WTC11 (cell line): ENCODE data around the gene CDV3. TPM values are rescaled to one million over a fixed set of nuclear protein-coding genes. Genes with fewer than 3 reads are reported as not detected.

Experiments
- ATAC-seq: fragments of 200-7000 bp; cut with Tn5 transposase; 2 replicates; pipeline ENCODE4 v1.10.0; 2021; ENCODE audit warnings: mild to moderate bottlenecking, moderate library complexity
- CTCF ChIA-PET: fragments of 300-600 bp; sonication (Branson Sonifier 250); formaldehyde crosslinking; loops from one replicate; lab custom pipeline; 2021; ENCODE audit warnings: antibody characterized with exemption; lab: Charles Lee
- POLR2A ChIA-PET: fragments of 350-600 bp; sonication (Branson Sonifier 250); formaldehyde crosslinking; loops from one replicate; lab custom pipeline; 2021; ENCODE audit warnings: antibody characterized with exemption; lab: Charles Lee
- DNase-seq: peaks from one replicate; pipeline ENCODE4 v3.0.0; 2021; ENCODE audit warnings: low spot score
- H3K27ac Mint-ChIP-seq: 2 replicates; pipeline ENCODE4 v1.8.0; 2021; ENCODE audit warnings: mixed read lengths
- H3K27me3 Mint-ChIP-seq: 2 replicates; pipeline ENCODE4 v1.8.0; 2021; ENCODE audit warnings: low read depth, mild to moderate bottlenecking, moderate library complexity, mixed read lengths
- H3K36me3 Mint-ChIP-seq: 2 replicates; pipeline ENCODE4 v1.8.0; 2021; ENCODE audit warnings: mixed read lengths
- H3K4me1 Mint-ChIP-seq: 2 replicates; pipeline ENCODE4 v1.8.0; 2022; ENCODE audit warnings: mixed read lengths
- H3K4me3 Mint-ChIP-seq: 2 replicates; pipeline ENCODE4 v1.8.0; 2021; ENCODE audit warnings: mild to moderate bottlenecking, moderate library complexity, mixed read lengths
- H3K9me3 Mint-ChIP-seq: 2 replicates; pipeline ENCODE4 v1.8.0; 2021; ENCODE audit warnings: mixed read lengths
- ARID4B ChIP-seq: sonication (generic); formaldehyde crosslinking; IDR thresholded peaks from 2 replicates; pipeline ENCODE4 v1.8.0; 2023; ENCODE audit warnings: missing genetic modification reagents, mild to moderate bottlenecking, borderline replicate concordance
- ATF1 ChIP-seq: sonication (generic); formaldehyde crosslinking; IDR thresholded peaks from 2 replicates; pipeline ENCODE4 v1.8.1; 2023; ENCODE audit warnings: mild to moderate bottlenecking, moderate library complexity, missing genetic modification reagents
- CDX4 ChIP-seq: fragments of 250-450 bp; sonication (Bioruptor Pico); IDR thresholded peaks from 2 replicates; pipeline ENCODE4 v1.9.0; 2021; ENCODE audit warnings: moderate library complexity, mild to moderate bottlenecking, inconsistent platforms, borderline replicate concordance
- E2F5 ChIP-seq: sonication (generic); formaldehyde crosslinking; IDR thresholded peaks from 2 replicates; pipeline ENCODE4 v1.8.1; 2022; ENCODE audit warnings: mild to moderate bottlenecking, moderate library complexity, missing genetic modification reagents
- ELF4 ChIP-seq: sonication (generic); formaldehyde crosslinking; IDR thresholded peaks from 2 replicates; pipeline ENCODE4 v1.8.1; 2022; ENCODE audit warnings: low read depth, mild to moderate bottlenecking, moderate library complexity, missing genetic modification reagents
- EMX1 ChIP-seq: fragments of 250-450 bp; sonication (Bioruptor Pico); IDR thresholded peaks from 2 replicates; pipeline ENCODE4 v1.8.0; 2021; ENCODE audit warnings: mild to moderate bottlenecking
- FOXK1 ChIP-seq: sonication (generic); formaldehyde crosslinking; IDR thresholded peaks from 2 replicates; pipeline ENCODE4 v1.8.0; 2022; ENCODE audit warnings: mild to moderate bottlenecking, moderate library complexity, missing genetic modification reagents
- FOXP4 ChIP-seq: sonication (generic); formaldehyde crosslinking; IDR thresholded peaks from 2 replicates; pipeline ENCODE4 v1.8.0; 2022; ENCODE audit warnings: mild to moderate bottlenecking, missing genetic modification reagents
- GABPB1 ChIP-seq: sonication (generic); formaldehyde crosslinking; IDR thresholded peaks from 2 replicates; pipeline ENCODE4 v1.8.1; 2023; ENCODE audit warnings: mild to moderate bottlenecking, missing genetic modification reagents
- GRHL2 ChIP-seq: fragments of 250-450 bp; sonication (Bioruptor Pico); IDR thresholded peaks from 2 replicates; pipeline ENCODE4 v1.8.0; 2022; ENCODE audit warnings: mild to moderate bottlenecking, moderate library complexity; ENCODE audit not compliant: insufficient replicate concordance, severe bottlenecking
- HMGA2 ChIP-seq: fragments of 250-450 bp; sonication (Bioruptor Pico); IDR thresholded peaks from 2 replicates; pipeline ENCODE4 v1.4.0; 2021; ENCODE audit warnings: mild to moderate bottlenecking, moderate library complexity
- JAZF1 ChIP-seq: fragments of 250-450 bp; sonication (Bioruptor Pico); IDR thresholded peaks from 2 replicates; pipeline ENCODE4 v1.9.0; 2021; ENCODE audit warnings: moderate library complexity, mild to moderate bottlenecking, inconsistent platforms
- NFE2L1 ChIP-seq: sonication (generic); formaldehyde crosslinking; IDR thresholded peaks from 2 replicates; pipeline ENCODE4 v1.8.1; 2023; ENCODE audit warnings: missing genetic modification reagents
- NR1H2 ChIP-seq: sonication (generic); formaldehyde crosslinking; IDR thresholded peaks from 2 replicates; pipeline ENCODE4 v1.9.0; 2021; ENCODE audit warnings: mild to moderate bottlenecking, moderate library complexity, missing genetic modification reagents
- OVOL2 ChIP-seq: fragments of 250-450 bp; sonication (Bioruptor Pico); IDR thresholded peaks from 2 replicates; pipeline ENCODE4 v1.9.0; 2021; ENCODE audit warnings: mild to moderate bottlenecking, borderline replicate concordance
- PREB ChIP-seq: sonication (generic); formaldehyde crosslinking; IDR thresholded peaks from 2 replicates; pipeline ENCODE4 v1.8.1; 2022; ENCODE audit warnings: mild to moderate bottlenecking, missing genetic modification reagents, moderate library complexity, borderline replicate concordance
- PRRX2 ChIP-seq: fragments of 250-450 bp; sonication (Bioruptor Pico); IDR thresholded peaks from 2 replicates; pipeline ENCODE4 v1.8.0; 2021; ENCODE audit warnings: mild to moderate bottlenecking
- SOX15 ChIP-seq: fragments of 250-450 bp; sonication (Bioruptor Pico); IDR thresholded peaks from 2 replicates; pipeline ENCODE4 v1.9.0; 2021; ENCODE audit warnings: mild to moderate bottlenecking
- SP1 ChIP-seq: sonication (generic); formaldehyde crosslinking; conservative IDR thresholded peaks from 2 replicates; pipeline ENCODE4 v1.8.1; 2022; ENCODE audit warnings: missing genetic modification reagents
- TCF7 ChIP-seq: sonication (generic); formaldehyde crosslinking; IDR thresholded peaks from 2 replicates; pipeline ENCODE4 v1.8.0; 2022; ENCODE audit warnings: mild to moderate bottlenecking, low read depth, missing genetic modification reagents, moderate library complexity
- TEAD4 ChIP-seq: sonication (generic); formaldehyde crosslinking; IDR thresholded peaks from 2 replicates; pipeline ENCODE4 v1.8.0; 2022; ENCODE audit warnings: mild to moderate bottlenecking, missing genetic modification reagents
- USF1 ChIP-seq: sonication (generic); formaldehyde crosslinking; IDR thresholded peaks from 2 replicates; pipeline ENCODE4 v1.8.0; 2022; ENCODE audit warnings: mild to moderate bottlenecking, missing genetic modification reagents
- USF2 ChIP-seq: sonication (generic); formaldehyde crosslinking; IDR thresholded peaks from 2 replicates; pipeline ENCODE4 v1.8.1; 2023; ENCODE audit warnings: mild to moderate bottlenecking, missing genetic modification reagents, moderate library complexity
- ZNF263 ChIP-seq: sonication (generic); formaldehyde crosslinking; IDR thresholded peaks from 2 replicates; pipeline ENCODE4 v1.8.1; 2022; ENCODE audit warnings: low read depth, mild to moderate bottlenecking, moderate library complexity, missing genetic modification reagents
- ZNF396 ChIP-seq: fragments of 250-450 bp; sonication (Bioruptor Pico); IDR thresholded peaks from 2 replicates; pipeline ENCODE4 v1.8.0; 2021; ENCODE audit warnings: mild to moderate bottlenecking, moderate library complexity, borderline replicate concordance
- total RNA-seq: library from RNA; stranded (reverse); gene quantifications from 3 replicates; pipeline ENCODE4 v1.2.3, GENCODE V29; 2021

Gene CDV3
- total RNA-seq, 1 experiment from 2014 or later: 162 TPM

- CTCF ChIA-PET: no interaction called here
- ATAC-seq (no peak), DNase-seq (no peak)
- no peak overlapping the region for H3K27ac Mint-ChIP-seq
- H3K4me1 Mint-ChIP-seq: peaks cover 6% of the 10 kb centered on the region
- peaks cover 16% of the 10 kb centered on the region for H3K9me3 Mint-ChIP-seq
- no peak overlapping the region for H3K4me3 Mint-ChIP-seq
- TF ChIP-seq USF1 (CRISPR knock-in tag) (no peak), PREB (CRISPR knock-in tag) (no peak), EMX1 (CRISPR knock-in tag) (no peak), HMGA2 (CRISPR knock-in tag) (no peak), ZNF396 (CRISPR knock-in tag) (no peak), SOX15 (CRISPR knock-in tag) (no peak), TCF7 (CRISPR knock-in tag) (no peak), E2F5 (no peak), CDX4 (CRISPR knock-in tag) (no peak), USF2 (no peak), ZNF263 (no peak), TEAD4 (CRISPR knock-in tag) (no peak), NFE2L1 (CRISPR knock-in tag) (no peak), OVOL2 (no peak), FOXP4 (CRISPR knock-in tag) (no peak)
- TF ChIP-seq, all 79 proteins: peak for 0
- Mint-ChIP-seq H3K36me3 (peaks cover 3% of the 10 kb centered on the region), H3K27me3 (no peaks in the 10 kb centered on the region; the same call in 1 of the 2 replicates)
- POLR2A ChIA-PET: no interaction called here
Measured at GRCh38 chr3:133531981-133532380, 41.5 kb upstream of the CDV3 start.

GRCh38 chr3:133532951-133533350 lies 40.5 kb upstream of the CDV3 start:
- no peak overlapping the region for H3K4me3 Mint-ChIP-seq
- DNase-seq: no peak
- CTCF ChIA-PET: no interaction called here
- TF ChIP-seq ARID4B (CRISPR knock-in tag) (no peak), USF1 (CRISPR knock-in tag) (no peak), GRHL2 (CRISPR knock-in tag) (no peak), JAZF1 (no peak), ELF4 (no peak), ATF1 (CRISPR knock-in tag) (no peak), GABPB1 (no peak), SP1 (CRISPR knock-in tag) (no peak), NR1H2 (CRISPR knock-in tag) (no peak), PRRX2 (CRISPR knock-in tag) (no peak), FOXK1 (CRISPR knock-in tag) (no peak)
- TF ChIP-seq, all 79 proteins: peak for 0
- POLR2A ChIA-PET: no interaction called here
- Mint-ChIP-seq H3K27ac (no peak overlapping the region), H3K9me3 (peaks cover 17% of the 10 kb centered on the region), H3K4me1 (peaks cover 6% of the 10 kb centered on the region), H3K36me3 (peaks cover 3% of the 10 kb centered on the region), H3K27me3 (no peaks in the 10 kb centered on the region; the same call in 1 of the 2 replicates)
- ATAC-seq: no peak
